A549 (cell line): Measurements from ENCODE around the gene GAS6. TPM values are rescaled to one million over a fixed set of nuclear protein-coding genes. Genes with fewer than 3 reads are reported as not detected.

Source experiments
- ATAC-seq, 2 experiments: fragments of 200-7000 bp in 1 of 2; fragments of >200 bp in 1 of 2; cut with Nextera tagmentation in 1 of 2; cut with Tn5 transposase in 1 of 2; 3 replicates each; pipeline versions ENCODE4 v1.8.0 to v1.9.1; 2018 to 2020; ENCODE audit warnings: mild to moderate bottlenecking in 1 of 2, moderate library complexity in 1 of 2
- CTCF ChIA-PET: fragments of 300-600 bp; sonication (Branson Sonifier 250); formaldehyde crosslinking; extraction: SDS; loops from one replicate; lab custom pipeline; 2021; ENCODE audit warnings: antibody characterized with exemption, inconsistent platforms; lab: Yijun Ruan, JAX
- POLR2A ChIA-PET: fragments of 350-600 bp; formaldehyde crosslinking; extraction: SDS; loops from one replicate; lab custom pipeline; 2021; ENCODE audit warnings: antibody characterized with exemption, inconsistent platforms; lab: Yijun Ruan, JAX
- DNase-seq, 2 experiments: peaks; one replicate each; pipeline versions ENCODE4 v3.0.0 to v3.0.0-alpha.2; 2011 to 2016; ENCODE audit warnings: low read depth in 1 of 2, low spot score in 1 of 2
- FAIRE-seq: peaks from 2 replicates; lab custom pipeline; 2011; peaks lifted over from hg19 to GRCh38; lab: Jason Lieb, UNC
- H3K27ac ChIP-seq, 2 experiments: fragments of >200 bp; sonication (Bioruptor Twin); formaldehyde crosslinking; 3 replicates each; pipeline ENCODE4 v1.5.1; 2016 to 2017
- H3K4me1 ChIP-seq: fragments of >200 bp; sonication (Bioruptor Twin); formaldehyde crosslinking; 3 replicates; pipeline ENCODE4 v1.6.1; 2016
- H3K4me2 ChIP-seq: fragments of >200 bp; sonication (Bioruptor Twin); formaldehyde crosslinking; 3 replicates; pipeline ENCODE4 v1.6.1; 2016
- H3K4me3 ChIP-seq: fragments of >200 bp; sonication (Bioruptor Twin); formaldehyde crosslinking; 3 replicates; pipeline ENCODE4 v1.5.1; 2016
- H3K9me3 ChIP-seq: fragments of >200 bp; sonication (Bioruptor Twin); formaldehyde crosslinking; 3 replicates; pipeline ENCODE4 v1.6.1; 2016
- CBX2 ChIP-seq: fragments of 200-600 bp; sonication (generic); IDR thresholded peaks from 2 replicates; pipeline ENCODE4 v1.6.1; 2016; ENCODE audit warnings: low read depth, mild to moderate bottlenecking, borderline replicate concordance
- CHD2 ChIP-seq: fragments of 150-350 bp; IDR thresholded peaks from 2 replicates; pipeline ENCODE4 v1.6.1; 2014; ENCODE audit warnings: low read length; ENCODE audit not compliant: partially characterized antibody
- CHD4 ChIP-seq: fragments of 200-600 bp; sonication (generic); IDR thresholded peaks from 2 replicates; pipeline ENCODE4 v1.6.1; 2016; ENCODE audit warnings: antibody characterized with exemption, mild to moderate bottlenecking, borderline replicate concordance
- EHF ChIP-seq: fragments of 250-450 bp; sonication (Bioruptor Pico); IDR thresholded peaks from 2 replicates; pipeline ENCODE4 v1.5.0; 2020; ENCODE audit warnings: mild to moderate bottlenecking
- GATA3 ChIP-seq: IDR thresholded peaks from 2 replicates; pipeline ENCODE4 v1.6.1; 2012; ENCODE audit warnings: borderline replicate concordance
- HMGXB4 ChIP-seq: fragments of 250-450 bp; sonication (Bioruptor Pico); IDR thresholded peaks from 2 replicates; pipeline ENCODE4 v1.5.0; 2021; ENCODE audit warnings: mild to moderate bottlenecking, moderate library complexity, borderline replicate concordance
- HOXA7 ChIP-seq: fragments of 250-450 bp; sonication (Bioruptor Pico); IDR thresholded peaks from 2 replicates; pipeline ENCODE4 v1.5.0; 2020; ENCODE audit warnings: mild to moderate bottlenecking, moderate library complexity
- HOXB13 ChIP-seq: fragments of 250-450 bp; sonication (Bioruptor Pico); IDR thresholded peaks from 2 replicates; pipeline ENCODE4 v1.5.0; 2020; ENCODE audit warnings: low read depth, mild to moderate bottlenecking, moderate library complexity
- KDM5A ChIP-seq: fragments of 200-600 bp; sonication (generic); IDR thresholded peaks from 2 replicates; pipeline ENCODE4 v1.6.1; 2016; ENCODE audit warnings: antibody characterized with exemption, mild to moderate bottlenecking
- MAZ ChIP-seq: fragments of 150-350 bp; IDR thresholded peaks from 2 replicates; pipeline ENCODE4 v1.6.1; 2014; ENCODE audit warnings: antibody characterized with exemption, low read depth, low read length, borderline replicate concordance
- RCOR1 ChIP-seq: fragments of 150-350 bp; IDR thresholded peaks from 2 replicates; pipeline ENCODE4 v1.6.1; 2014; ENCODE audit warnings: antibody characterized with exemption, low read length, low read depth
- REST ChIP-seq: fragments of 200-600 bp; sonication (generic); IDR thresholded peaks from 2 replicates; pipeline ENCODE4 v1.6.1; 2016; ENCODE audit warnings: antibody characterized with exemption, mild to moderate bottlenecking, moderate library complexity
- USF2 ChIP-seq: fragments of 450-650 bp; IDR thresholded peaks from 2 replicates; pipeline ENCODE4 v1.6.1; 2014; ENCODE audit warnings: antibody characterized with exemption
- WGBS: methylation state at CpG from one replicate; pipeline ENCODE4 v1.1.6; 2017; ENCODE audit errors: missing lambda C conversion rate; 5-methylcytosine and 5-hydroxymethylcytosine counted together
- polyA plus RNA-seq, 4 experiments: library from polyadenylated mRNA; depleted of rRNA in 3 of 4; stranded (reverse); fragments of >200 nt; fragmentation: RNase III in 1 of 4; extraction: RNeasy Plus Mini Kit Qiagen cat#74134 plus additional on column Dnase treatment in 1 of 4; gene quantifications; 2 replicates in 3 of 4; 3 replicates in 1 of 4; pipeline ENCODE4 v1.2.3, GENCODE V29; 2011 to 2017
- TF ChIP-seq, protein P1 (sequence below): fragments of 150-350 bp; IDR thresholded peaks from 2 replicates; pipeline ENCODE4 v1.6.1; 2014; ENCODE audit warnings: low read depth, mild to moderate bottlenecking, low read length
- TF ChIP-seq, protein P2 (sequence below): fragments of >200 bp; sonication (Bioruptor Twin); formaldehyde crosslinking; IDR thresholded peaks from 3 replicates; pipeline ENCODE4 v1.5.1; 2016

Gene GAS6
- polyA plus RNA-seq, 2 of the 4 experiments (the other 2 are of a cell fraction), result 3.5 to 5.7 TPM

- ATAC-seq, result no peak
Measured at GRCh38 chr13:113889467-113889866, 25.6 kb upstream of the GAS6 start.

More at GRCh38 chr13:113889467-113889866, 25.6 kb upstream of the GAS6 start:
- Histone ChIP-seq H3K27ac (no peak overlapping the region), H3K4me1 (no peaks in the 10 kb centered on the region), H3K4me3 (no peak overlapping the region), H3K9me3 (no peaks in the 10 kb centered on the region), H3K4me2 (no peak overlapping the region)
- DNase-seq, result no peak
- 79% methylated on average over 4 of the region's 4 CpGs for WGBS
- FAIRE-seq, result no peak
- CTCF ChIA-PET, result no interaction called here
- TF ChIP-seq RCOR1 (no peak), USF2 (no peak), KDM5A (no peak), CBX2 (no peak), HMGXB4 (CRISPR knock-in tag) (no peak), HOXA7 (CRISPR knock-in tag) (no peak), EHF (CRISPR knock-in tag) (no peak), MAZ (no peak), GATA3 (no peak), CHD2 (no peak), CHD4 (no peak), HOXB13 (CRISPR knock-in tag) (no peak), REST (no peak)
- TF ChIP-seq, protein P1, sequence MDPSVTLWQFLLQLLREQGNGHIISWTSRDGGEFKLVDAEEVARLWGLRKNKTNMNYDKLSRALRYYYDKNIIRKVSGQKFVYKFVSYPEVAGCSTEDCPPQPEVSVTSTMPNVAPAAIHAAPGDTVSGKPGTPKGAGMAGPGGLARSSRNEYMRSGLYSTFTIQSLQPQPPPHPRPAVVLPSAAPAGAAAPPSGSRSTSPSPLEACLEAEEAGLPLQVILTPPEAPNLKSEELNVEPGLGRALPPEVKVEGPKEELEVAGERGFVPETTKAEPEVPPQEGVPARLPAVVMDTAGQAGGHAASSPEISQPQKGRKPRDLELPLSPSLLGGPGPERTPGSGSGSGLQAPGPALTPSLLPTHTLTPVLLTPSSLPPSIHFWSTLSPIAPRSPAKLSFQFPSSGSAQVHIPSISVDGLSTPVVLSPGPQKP, result no peak
- TF ChIP-seq, protein P2, sequence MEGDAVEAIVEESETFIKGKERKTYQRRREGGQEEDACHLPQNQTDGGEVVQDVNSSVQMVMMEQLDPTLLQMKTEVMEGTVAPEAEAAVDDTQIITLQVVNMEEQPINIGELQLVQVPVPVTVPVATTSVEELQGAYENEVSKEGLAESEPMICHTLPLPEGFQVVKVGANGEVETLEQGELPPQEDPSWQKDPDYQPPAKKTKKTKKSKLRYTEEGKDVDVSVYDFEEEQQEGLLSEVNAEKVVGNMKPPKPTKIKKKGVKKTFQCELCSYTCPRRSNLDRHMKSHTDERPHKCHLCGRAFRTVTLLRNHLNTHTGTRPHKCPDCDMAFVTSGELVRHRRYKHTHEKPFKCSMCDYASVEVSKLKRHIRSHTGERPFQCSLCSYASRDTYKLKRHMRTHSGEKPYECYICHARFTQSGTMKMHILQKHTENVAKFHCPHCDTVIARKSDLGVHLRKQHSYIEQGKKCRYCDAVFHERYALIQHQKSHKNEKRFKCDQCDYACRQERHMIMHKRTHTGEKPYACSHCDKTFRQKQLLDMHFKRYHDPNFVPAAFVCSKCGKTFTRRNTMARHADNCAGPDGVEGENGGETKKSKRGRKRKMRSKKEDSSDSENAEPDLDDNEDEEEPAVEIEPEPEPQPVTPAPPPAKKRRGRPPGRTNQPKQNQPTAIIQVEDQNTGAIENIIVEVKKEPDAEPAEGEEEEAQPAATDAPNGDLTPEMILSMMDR, result no peak
- POLR2A ChIA-PET, result no interaction called here
